Measurements from ENCODE around the gene TNIP2.

GRCh38 chr4:2712261-2712842 is 43.8 kb downstream of the TNIP2 start:
- TF ChIP-seq CTCF (IDR thresholded peaks at IDR 0.05) (no peak), EP300 (IDR thresholded peaks at IDR 0.05; ENCODE audit: low read depth) (no peak), POLR2A (IDR thresholded peaks at IDR 0.05) (no peak)

Data from transverse colon (tissue), 3 donors.